GM18858 (cell line): ENCODE results near the gene RAB40C.

Source experiments
- ATAC-seq: cut with Tn5 transposase; IDR thresholded peaks from one replicate; pipeline ENCODE4 v1.9.1; 2021; ENCODE audit not compliant: unreplicated experiment

The RAB40C gene

GRCh38 chr16:559021-559380 is 30.9 kb upstream of the RAB40C start:
- ATAC-seq: no peak

DNA sequence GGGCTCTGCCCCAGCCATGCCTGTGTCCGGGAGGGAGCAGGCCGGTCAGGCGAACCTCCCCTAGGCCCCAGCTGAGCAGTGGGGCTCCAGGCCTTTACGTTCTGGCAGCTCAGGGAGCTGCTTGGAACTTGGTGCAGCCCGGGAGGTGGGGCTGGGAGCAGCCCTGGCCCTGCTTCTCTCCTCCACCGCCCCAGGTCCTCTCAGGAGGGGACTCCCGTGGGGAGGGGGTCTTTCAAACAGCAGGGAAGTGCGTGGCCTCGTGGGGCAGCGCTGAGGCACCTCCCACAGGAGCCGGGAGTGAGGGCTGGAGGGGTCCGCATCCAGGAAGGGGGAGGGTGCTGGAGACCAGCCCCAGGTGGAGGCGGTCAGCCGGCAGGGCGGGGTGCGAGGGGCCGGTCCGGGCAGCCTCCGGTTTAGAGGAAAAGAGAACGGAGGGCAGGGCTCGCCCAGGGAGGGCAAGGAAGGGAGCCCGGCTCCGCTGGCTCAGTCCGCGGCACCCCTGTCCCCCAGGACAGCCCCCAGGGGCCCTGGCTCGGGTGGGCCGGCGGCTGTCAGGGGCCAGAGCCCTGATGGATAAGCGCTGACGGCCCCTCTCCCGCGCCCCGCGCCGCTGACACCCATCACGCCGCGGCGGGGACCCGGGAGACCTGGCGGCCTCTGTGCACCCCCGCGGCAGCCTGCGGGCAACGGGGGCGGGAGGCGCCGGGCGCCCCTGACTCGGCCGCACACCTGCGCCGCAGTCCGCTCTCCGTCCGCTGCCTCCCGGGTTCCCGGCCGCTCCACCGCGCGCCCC is 30.3 kb upstream of the RAB40C start:
- no peak for ATAC-seq

DNA sequence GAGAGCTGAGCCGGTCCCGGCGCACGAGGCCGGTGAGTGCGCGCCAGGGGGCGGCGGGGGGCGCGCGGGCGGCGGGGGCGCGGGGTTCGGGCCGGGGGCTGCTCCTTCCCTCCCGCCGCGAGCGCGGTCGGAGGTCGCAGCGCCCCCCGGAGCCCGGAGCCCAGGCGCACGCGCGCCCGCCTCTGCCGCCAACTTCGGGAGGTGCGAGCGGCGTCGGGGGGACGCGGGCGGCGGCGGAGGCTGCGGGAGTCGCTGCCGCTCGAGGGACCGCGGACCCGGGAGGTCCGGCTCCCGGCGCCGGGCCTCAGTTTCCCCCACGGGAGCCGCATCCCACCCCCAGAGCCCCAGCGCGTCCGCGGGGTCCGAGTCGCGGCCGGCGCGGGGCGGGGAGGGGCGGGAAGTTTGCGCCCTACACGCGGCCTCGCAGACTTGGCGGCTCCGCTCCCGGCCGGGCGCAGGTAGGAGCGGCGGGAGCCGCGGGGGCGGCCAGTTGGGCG is 29.6 kb upstream of the RAB40C start, which contains the start of gene PRR35:
TSS of gene PRR35 (plus strand) at position 191 of the 497 bp plus-strand sequence. CDS start 2,901 bp downstream, outside the sequence.
- no peak for ATAC-seq

DNA sequence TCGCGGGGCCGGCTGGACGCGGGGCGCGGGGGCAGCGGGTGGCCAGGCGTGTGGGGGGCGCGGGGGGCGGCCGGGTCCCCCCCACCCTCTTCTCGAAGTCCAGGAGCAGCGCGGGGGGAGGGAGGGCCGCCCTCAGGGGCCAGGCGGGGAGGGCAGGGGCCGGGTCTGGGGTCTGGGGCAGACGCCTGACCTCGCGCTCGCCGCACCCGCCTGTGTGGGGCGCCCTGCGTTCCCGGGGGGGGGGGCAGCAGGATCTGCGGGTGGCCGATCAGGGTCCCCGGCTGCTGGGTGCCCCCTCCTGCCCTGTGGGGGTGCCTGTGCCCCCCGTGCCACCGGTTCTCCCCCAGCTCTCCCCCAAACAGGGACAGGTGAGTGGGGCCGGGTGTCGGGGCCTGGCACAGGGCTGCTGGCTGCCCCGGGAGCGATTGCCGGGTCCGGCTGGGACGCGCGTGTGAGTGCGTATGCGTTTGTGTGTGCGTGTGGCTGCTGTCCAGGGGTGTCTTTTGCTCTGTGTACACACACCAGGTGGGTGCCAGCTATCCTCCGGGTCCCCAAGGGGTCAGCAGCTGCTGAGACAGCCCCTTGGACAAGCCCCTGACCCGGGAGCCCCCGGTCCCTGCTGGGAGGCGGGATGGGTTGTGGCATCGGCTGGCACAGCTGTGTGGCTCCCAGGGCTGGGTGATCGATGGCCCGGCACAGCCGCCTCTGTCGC is 29.0 kb upstream of the RAB40C start:
- no peak for ATAC-seq

DNA sequence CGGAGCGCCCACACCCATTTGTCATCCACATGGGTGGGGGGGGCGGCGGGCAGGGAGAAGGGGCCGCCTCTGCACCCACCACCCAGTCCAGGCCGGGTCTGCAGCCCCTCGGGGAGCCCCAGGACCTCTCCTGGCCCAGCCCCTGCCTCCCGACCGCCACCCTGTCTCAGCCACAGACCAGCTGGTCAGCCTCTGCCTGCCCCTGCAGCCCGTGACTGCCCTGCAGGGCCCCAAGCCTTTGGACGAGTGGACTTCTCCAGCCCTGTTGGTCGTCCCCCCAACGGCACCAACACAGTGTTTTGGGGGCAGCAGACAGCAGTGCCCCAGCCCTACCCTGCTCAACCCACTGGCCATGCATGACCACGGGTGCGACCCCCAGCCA is 28.5 kb upstream of the RAB40C start:
- no peak for ATAC-seq

DNA sequence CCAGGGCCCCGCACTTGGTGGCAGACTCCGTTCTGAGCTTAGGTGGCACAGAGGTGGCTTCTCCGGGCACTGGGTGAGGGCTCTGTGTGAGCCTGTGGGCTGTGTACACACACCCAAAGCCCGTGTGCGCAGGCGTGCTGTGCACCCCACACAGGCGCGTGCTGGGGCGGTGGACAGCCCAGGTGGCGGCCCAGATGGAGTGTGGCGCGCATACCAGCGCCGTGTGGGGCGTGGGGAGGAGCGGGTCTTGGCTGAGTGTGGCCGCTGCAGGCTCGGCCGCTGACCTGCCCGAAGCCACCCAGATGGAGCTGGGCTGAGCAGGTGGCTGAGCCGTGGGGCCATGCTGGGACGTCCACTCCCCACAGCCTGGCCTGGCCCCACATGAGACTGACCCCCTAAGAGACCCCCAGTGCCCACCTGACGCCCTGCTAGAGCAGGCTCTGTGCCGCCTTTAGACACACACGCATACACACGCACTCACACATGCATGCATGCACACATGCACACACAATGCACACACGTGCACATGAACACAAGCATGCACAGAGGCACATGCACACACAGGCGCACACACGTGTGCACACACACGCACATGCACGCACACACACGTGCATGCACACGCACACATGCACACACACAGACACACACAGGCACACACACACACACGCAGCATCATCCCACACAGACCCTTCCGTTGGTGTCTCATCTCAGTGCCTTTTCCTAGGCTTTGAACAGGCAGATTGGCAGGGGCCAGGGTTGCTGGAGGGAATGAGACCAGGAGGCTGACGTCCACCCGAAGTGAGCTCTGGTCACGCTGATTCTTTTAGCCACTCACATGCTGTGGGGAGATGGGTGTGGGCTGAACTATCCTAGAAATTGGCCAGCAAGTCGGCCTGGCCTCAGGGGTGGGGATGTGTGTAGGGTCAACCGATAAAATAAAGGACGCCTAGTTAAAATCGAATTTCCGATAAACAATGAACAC is 27.6 kb upstream of the RAB40C start:
- no peak for ATAC-seq

GRCh38 chr16:563072-563644 is 26.7 kb upstream of the RAB40C start:
- no peak for ATAC-seq

DNA sequence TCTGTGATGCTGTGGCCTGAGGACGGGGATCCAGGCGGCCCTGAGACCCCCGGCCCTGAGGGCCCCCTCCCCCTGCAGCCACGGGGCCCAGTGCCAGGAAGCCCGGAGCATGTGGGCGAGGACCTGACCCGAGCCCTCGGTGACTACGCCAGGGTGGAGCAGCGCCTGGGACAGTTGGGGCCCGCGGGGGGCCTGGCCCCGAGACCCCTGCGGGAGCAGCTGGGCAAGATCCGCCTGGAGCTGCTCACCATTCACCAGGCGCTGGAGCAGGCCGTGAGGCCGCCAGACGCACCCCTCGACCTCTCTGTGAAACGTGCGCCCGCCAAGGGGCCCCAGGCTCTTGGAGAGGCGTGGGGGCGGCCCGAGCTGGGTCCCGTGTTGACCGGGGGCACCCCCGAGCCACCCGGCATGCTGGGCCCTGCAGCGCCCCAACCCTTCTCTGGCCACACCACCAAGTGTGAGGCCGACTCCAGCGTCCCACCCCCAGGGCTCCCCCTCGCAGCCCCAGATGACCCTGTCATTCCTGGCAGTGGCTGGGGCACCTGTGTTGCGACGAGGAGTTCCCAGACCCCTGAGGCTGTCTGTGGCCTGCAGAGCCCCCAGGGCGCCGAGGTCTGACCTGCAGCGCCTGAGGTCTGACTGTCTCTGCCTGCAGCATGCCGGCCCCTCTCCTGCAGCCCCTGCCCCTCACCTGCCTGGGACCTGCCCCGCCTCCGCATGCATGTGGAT is 25.0 kb upstream of the RAB40C start:
- ATAC-seq: no peak

- no peak for ATAC-seq
Observed at GRCh38 chr16:565419-566330, 24.2 kb upstream of the RAB40C start.

DNA sequence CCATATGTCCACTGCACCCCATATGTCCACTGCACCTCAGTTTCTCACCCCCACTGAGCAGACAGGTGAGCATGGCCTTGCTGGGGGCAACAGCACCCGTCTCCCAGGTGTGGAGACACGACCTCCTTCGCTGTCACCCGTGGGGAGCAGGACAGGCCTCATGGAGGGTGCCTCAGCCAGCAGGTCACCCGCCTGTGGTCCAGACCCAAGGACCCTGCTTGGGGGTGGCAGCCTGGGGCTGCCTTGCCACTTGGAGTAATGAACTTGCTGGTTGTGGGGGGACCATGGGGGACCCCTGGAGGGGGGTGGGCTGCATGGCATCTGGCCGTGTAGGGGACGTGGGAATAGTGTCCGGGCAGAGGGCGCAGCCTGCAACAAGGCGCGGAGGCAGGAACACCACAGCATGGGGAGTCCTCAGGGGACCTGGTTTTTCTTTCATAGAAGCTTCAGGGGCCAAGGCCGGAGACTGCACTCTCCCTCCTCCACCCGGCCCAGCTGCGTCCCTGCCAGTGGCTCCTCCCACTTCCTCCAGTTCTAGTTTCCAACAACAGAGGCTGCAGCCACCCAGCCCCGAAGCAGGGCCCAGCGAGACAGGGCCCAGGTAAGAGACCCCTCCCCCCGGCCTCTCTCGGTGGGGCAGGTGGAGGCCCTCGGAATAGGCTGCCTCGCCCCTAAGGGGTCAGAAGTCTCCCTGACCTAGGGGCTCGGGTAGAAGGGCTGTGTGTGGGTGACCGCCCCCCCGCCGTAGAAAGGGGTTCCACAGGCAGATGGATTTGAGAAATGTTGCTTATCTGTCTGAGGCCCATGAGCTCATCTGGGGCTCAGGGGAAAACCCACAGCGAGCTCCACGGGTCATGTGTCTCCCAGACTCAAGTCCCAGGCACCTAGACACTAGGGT is 23.1 kb upstream of the RAB40C start, which contains the start of gene NHLRC4:
TSS of gene NHLRC4 (plus strand) at position 531 of the 898 bp plus-strand sequence. CDS start 1,043 bp downstream, outside the sequence.
- ATAC-seq: no peak

- no peak for ATAC-seq
Observed at GRCh38 chr16:567373-568256, 22.3 kb upstream of the RAB40C start.

- ATAC-seq: no peak
Observed at GRCh38 chr16:568401-569258, 21.2 kb upstream of the RAB40C start.

DNA sequence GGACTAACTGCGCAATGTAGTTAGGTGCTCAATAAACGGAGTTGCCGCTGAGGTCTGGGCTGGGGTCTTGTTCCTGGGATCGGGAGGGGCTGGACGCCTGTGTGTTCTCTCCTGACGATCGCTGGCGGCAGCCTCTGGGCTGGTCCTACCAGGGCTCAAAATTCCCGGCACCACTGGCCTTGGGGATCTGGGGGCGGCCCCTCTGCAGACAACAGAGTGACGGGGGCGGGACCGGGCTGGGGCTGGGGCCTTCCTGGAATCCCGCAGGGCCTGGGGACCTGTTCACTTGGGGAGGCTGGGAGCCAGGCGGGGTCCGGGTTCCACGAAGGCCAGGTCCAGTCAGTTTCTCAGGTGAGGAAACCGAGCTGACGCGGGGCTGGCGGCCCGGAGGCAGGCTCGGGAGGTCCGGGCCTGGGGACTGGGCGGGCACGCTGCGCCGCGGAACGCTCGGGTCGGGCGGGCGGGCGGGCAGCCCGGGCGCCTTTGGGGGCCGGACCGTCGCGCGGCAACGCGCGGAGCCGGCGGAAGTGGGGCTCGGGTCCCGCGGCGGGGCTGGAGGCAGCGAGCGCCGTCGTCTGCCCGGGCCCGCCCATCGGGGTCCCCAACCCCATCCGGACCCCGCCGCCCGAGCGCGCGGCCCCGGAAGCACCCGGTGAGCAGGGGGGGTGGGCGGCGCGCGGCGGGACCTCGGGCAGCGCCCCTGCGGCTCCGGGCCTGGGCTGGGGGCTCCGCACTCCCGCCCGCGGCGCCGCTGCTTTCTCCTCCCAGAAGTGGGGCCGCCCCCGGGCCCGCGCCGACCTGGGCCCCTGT is 20.2 kb upstream of the RAB40C start, which contains the start of gene PIGQ:
TSS of gene PIGQ (plus strand) at position 524 of the 810 bp plus-strand sequence. CDS start 4,107 bp downstream, outside the sequence.
- ATAC-seq: no peak

DNA sequence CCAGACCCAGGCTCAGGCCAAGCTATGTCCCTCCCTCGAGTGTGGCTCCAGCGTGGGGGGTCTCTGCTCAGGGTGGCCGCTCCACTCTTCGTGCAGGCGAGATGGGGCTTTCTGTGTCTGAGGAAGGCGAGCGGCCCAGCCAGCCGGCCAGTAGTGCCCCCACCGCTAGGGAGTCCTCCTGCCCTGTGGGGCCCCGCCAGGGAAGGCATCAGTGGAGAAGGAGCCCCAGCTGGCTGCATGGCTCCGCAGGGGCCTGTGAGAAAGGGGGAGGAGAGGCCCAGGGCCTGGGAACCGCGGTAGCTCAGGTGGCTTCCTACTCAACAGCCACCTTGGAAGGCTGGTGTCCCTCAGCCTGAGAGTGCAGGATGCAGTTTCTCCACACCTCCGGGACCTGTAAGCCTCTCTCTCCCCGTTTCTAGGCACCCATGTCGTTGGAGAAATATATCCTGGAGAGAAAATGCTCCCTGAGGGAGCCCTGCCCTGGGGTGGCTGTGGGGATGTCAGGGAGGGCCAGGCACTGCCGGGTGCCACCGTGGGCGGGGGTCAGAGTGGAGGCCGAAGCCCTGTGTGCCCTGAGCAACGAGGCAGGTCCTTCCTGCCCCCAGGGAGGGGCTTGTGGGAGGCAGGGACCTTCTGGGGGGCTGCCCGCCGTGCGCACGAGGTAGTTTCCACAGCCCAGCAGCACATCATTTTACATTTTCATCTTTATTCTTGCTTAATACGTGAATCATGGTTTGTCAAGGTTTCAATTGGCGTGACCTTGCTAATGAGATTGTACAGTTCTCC is 16.8 kb upstream of the RAB40C start:
- ATAC-seq: no peak
